NCI-H2081 treated with DMSO at 0.1 percent for 48 hours (cell line): ENCODE results near the gene RAD18.

Experiments used
- DNase-seq: peaks from one replicate; lab custom pipeline; 2025; lab: John Stamatoyannopoulos, UW

The RAD18 gene

GRCh38 chr3:8964436-8965370 is 1.4 kb upstream of the RAD18 start:
- no peak for DNase-seq

- no peak for DNase-seq
These were observed 928 bp downstream of the RAD18 start for GRCh38 chr3:8962226-8962861.

DNA sequence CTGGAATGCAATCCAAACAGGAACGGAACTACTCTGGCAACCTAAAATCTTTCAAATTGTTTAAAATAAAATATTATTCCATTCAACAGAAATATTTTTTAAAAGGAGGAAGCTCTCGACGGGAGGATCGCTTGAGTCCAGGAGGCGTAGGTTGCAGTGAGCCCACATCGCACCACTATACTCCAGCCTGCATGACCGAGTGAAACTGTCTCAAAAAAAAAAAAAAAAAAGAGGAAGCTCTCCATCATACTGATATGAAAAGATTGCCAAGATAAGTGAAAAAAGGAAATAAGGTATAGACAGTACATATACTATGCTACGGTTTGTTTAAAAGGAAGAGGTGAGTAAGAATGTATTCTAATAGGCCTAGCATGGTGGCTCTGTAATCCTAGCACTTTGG is 3.6 kb downstream of the RAD18 start:
- DNase-seq, result no peak

DNA sequence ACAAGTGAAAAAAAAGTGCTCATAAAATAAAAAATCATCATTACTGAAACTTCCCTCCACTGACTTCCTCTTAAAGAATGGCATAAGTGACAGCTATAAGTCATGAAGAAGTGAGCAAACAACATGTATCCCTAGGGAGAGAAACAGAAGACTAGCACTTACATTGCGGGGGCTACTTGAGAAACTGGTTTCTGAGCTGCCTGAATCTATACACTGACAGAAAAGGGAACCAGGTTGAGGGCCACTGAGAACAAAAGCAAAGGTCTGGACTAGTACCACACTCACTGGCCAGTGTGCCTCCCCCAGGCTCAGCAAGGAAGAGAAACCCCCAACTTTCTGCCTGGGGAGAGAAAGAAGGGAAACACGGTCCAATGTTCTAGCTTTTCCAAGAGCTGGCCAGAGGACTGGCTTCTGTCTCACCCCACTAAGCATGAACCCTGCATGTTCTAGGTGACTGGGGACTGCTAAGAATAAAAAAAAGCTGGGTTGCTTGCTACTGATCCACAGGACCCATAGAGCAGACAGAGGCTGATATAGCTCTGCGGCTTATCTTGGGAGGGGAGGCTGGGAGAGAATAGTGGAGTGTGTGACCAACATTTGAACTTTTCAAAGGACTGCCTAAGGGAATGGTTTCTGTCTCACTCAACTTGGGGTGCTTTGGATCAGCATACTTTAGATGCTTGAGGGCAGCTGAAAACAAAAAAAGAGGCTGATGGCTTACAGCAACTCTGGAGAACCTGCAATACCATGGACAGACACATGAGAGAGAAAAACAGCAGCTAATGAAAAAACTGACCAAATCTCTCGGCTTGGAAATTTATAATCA is 8.1 kb downstream of the RAD18 start:
- no peak for DNase-seq

DNA sequence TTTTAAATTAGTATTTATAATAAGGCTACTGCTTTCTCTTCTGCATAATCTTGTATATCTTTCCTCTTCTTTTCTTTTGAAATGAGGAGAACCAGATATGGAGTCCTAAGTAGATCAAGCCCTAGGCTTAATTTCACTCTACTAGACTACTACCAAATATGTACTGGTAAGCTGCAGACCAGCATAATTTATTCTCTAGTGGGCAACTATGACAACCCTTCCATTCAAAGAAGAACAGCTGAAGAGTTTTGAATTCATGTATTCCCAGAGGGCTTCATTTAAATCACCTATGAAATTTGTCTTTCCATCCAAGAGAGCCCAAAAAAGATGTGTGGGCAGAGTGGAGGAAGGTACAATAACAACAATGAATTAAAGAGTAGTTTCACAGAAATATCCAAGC is 10.0 kb downstream of the RAD18 start:
- no peak for DNase-seq

- DNase-seq, result no peak
These were observed 11.1 kb downstream of the RAD18 start for GRCh38 chr3:8952130-8952529.

DNA sequence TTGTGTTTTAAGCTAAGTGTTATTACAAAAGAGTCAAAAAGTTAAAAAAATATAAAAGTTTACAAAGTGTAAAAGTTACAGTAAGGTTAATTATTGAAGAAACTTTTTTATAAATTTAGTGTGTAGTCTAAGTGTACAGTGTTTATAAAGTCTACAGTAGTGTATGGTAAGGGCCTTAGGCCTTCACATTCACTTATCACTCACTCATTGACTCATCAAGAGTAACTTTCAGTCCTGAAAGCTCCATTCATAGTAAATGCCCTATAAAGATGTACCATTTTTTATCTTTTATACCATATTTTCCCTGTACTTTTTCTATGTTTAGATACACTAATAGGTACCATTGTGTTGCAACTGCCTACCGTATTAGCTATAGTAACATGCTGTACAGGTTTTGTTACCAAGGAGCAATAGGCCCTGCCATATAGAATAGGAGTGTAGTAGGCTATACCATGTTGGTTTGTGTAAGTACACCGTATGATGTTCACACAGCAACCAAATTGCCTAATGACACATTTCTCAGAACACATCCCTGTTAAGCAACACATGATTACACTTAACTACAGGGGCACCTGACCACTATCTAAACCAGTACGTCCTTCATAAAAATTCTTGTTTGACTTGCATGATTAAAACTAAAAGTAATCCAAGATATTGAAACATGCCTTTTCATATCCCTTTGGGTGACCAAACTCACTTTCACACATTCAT is 17.2 kb downstream of the RAD18 start:
- no peak for DNase-seq

DNA sequence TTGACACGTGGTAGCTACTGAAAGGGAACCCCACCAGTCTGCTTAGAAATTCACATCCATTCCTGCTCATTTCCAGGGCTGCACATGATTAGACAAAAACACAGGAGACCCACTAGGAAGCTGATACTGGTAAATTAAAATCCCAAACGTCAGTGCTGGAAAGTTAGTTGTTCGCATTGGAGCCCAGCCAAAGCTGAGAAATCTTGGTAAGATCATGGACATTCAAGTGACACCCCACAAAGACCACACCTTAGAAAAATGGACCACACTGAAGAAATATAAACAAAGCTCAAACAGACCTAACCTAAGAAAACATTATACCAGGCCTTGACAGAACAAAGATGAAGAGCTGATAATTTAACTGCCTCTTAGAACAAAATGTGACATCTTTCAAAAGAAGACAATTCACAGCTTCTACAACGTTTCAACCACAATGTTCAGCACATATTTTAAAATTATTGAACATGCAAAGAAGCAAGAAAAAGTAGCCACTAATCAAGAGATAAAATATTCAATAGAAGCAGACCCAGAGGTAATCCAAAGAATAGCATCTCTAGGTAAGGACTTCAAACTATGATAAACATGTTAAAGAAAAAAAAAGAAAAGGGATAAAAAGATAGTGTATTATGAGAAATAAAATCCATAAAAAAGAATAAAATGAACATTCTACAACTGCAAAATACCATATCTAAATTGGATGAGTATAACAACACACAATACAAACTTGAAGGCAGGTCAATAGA is 20.4 kb downstream of the RAD18 start:
- DNase-seq, result no peak

GRCh38 chr3:8942115-8942514 is 21.2 kb downstream of the RAD18 start:
- no peak for DNase-seq

DNA sequence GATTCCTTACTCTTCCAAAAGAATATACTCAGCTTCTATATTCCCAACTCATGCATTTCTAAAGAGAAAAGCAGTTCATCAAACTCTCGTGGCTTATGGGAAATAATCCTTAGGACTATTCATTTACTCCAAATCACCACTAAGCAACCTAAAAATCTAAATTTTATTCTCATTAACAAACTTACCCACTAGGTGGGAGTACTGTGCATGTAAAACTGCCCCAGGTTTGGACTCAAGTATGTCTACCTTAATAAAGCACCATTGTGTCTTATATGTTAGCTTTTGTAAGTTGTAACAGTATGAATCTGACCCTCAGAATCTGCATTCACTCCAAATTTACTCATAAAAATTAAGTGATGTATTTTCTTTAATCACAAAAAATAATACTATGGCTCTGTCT is 25.3 kb downstream of the RAD18 start:
- no peak for DNase-seq

GRCh38 chr3:8937064-8938020 is 25.9 kb downstream of the RAD18 start:
- no peak for DNase-seq

DNA sequence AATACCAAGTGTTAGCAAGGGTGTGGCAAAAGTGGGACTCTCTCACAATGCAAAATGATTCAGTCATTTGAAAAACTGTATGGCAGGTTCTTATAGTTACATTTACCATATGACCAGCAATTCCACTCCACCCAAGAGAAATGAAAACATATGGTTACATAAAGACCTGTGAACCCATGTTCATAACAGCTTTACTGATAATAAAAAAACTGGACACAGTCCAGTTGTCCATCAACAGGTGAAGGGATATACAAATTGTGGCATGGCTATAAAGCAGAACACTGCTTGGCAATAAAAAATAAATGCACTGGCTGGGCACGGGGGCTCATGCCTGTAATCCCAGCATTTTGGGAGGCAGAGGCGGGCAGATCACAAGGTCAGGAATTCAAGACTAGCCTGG is 30.8 kb downstream of the RAD18 start:
- no peak for DNase-seq

DNA sequence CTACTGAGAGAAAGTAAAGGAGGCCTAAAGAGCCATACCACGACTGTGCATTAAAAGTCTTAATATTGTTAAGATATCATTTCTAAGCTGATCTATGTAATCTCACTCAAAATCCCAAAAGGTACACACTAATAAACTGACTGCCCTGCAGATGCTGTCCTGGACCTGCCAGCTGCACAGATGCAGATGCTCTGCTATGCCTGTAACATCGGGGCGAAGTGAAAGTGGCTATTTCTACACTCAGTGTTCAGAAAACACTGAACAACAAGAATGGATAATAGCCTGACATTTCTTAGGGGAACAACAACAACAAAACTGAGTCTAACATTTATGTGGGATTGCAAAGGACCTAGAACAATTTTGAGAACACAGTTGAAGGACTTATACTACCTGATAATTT is 31.9 kb downstream of the RAD18 start:
- DNase-seq, result no peak

GRCh38 chr3:8929860-8930259 is 33.4 kb downstream of the RAD18 start:
- DNase-seq, result no peak

- DNase-seq, result no peak
These were observed 48.8 kb downstream of the RAD18 start for GRCh38 chr3:8914491-8914890.

DNA sequence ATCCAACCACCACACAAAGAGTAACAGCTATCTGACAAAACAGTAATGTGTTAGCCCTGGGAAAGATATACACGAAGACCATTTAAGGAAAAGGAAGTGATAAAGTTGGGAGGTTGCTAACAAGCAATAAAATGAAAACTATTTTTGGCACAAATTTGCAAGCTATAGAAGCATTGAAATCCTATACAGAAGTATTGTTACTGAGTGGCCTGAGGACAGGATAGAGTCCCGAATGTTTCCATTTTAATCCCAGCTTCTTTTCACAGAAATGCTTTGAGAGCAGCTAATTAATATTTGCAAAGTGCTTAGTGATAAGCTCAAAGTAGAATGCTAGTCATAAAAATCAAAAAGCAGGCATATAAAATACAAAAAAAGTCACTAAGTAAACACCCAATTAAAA is 51.5 kb downstream of the RAD18 start:
- DNase-seq, result no peak

GRCh38 chr3:8909160-8909559 is 54.1 kb downstream of the RAD18 start:
- DNase-seq, result no peak

DNA sequence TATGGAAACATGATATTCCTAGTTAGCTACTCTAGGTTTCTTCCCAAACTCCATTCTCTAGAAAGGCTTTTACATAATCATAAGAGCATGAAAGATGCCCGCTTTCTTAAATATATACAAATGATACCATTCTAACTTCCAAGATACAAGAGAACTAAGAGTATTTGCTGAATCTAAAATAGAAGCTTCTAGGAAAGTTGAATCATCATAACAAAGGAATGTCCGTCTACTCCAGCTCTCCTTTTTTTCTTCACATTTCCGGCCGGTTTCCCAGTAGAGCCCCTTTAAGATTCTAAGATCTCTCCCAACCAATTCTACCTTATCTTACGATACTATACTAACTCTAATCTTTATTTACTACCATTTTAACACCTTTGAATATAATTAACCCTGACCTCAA is 60.1 kb downstream of the RAD18 start:
- DNase-seq, result no peak

DNA sequence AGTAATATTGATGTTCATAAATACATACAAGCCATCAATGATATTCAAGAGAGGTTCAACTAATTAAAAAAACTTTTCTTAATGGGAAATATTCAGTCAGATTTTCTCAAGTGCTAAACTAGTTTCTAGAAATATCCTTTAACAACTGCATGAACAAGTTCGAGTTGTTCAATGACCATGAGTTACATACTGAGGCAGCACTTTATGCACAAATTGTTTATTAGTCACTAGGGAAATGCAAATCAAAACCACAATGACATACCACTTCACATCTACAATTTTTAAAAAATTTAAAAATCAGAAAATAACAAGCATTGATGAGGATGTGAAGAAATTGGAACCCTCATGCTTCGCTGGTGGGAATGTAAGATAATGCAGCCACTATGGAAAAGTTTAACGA is 62.4 kb downstream of the RAD18 start:
- no peak for DNase-seq

DNA sequence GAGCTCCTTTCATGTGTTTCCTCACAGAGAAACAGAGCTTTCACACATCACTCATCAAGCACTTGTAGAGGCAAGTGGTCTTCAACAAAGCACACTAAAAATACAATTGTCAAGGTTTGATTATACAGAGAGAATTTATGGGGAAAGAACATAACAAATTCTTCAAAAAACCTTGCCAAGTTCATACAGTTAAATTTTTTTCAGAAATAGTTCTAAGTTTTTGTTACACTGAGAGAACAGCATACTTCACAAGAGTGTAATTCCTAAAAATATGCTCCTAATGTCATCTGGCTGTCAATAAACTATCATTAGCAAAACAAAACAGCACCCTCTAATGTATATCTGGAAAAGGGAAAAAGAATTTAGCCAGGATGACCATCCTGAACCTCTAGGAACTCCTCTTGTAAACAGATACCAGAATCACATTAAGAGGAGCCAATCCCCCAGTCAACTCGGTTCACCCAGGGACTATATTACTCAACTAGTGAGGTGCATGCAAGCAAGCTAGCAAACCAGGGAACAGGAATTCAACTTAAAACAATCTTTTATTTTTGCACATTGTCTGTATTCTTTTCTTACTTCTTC is 63.3 kb downstream of the RAD18 start:
- DNase-seq, result no peak
